ENCODE measurements around the gene STAB1. TPM values are rescaled to one million over a fixed set of nuclear protein-coding genes. Genes with fewer than 3 reads are reported as not detected.

STAB1 gene
- total and polyA plus RNA-seq, 2 experiments from 2014 or later, result 0.90 to 1.9 TPM

- H4K20me1 ChIP-seq (replicated peaks; ENCODE audit: insufficient read depth), result no peaks in the 10 kb centered on the region
- H3K27ac Mint-ChIP-seq, result no peak overlapping the region
- no peaks in the 10 kb centered on the region for H3F3A ChIP-seq (replicated peaks; ENCODE audit: low read depth)
- H3K36me3 Mint-ChIP-seq (ENCODE audit: low read depth), result peaks cover 24% of the 10 kb centered on the region
- no peaks in the 10 kb centered on the region for H3K79me2 ChIP-seq (replicated peaks; ENCODE audit: insufficient read depth)
- peaks cover 8% of the 10 kb centered on the region; the same call in 2 of the 3 replicates for H3K4me1 Mint-ChIP-seq
- no peak overlapping the region for H3K27ac ChIP-seq (ENCODE audit: low read depth)
- no peak overlapping the region for H3K4me3 Mint-ChIP-seq
- H2AFZ ChIP-seq, result no peak overlapping the region
- H3K36me3 ChIP-seq (ENCODE audit: insufficient read depth), result no peaks in the 10 kb centered on the region
- peak; percentile 48 for DNase-seq (ENCODE audit: low spot score)
- peak; percentile 42 for ATAC-seq
- H3K4me3 ChIP-seq, result no peak overlapping the region
- no peaks in the 10 kb centered on the region for H3K9me3 Mint-ChIP-seq
- no peak overlapping the region for H3K4me2 ChIP-seq
- H3K27me3 Mint-ChIP-seq (ENCODE audit: insufficient read depth, low read depth, poor library complexity), result peaks cover 12% of the 10 kb centered on the region
- no peaks in the 10 kb centered on the region for H3K4me1 ChIP-seq (ENCODE audit: insufficient read depth)
- no peaks in the 10 kb centered on the region for H3K27me3 ChIP-seq (ENCODE audit: insufficient read depth)
- TF ChIP-seq POLR2AphosphoS5 (IDR thresholded peaks at IDR 0.05; ENCODE audit: low read depth) (0 out of 2 replicates have a peak, but pooled peaks have one; percentile 20), CTCF (conservative IDR thresholded peaks at IDR 0.05; ENCODE audit: low read depth in 2 of 2) (peak; percentile 20 to 24; a peak in 2 of 4 replicates), STAT1 (IDR thresholded peaks at IDR 0.05; ENCODE audit: unreplicated experiment) (no peak), EZH2 (IDR thresholded peaks at IDR 0.05; ENCODE audit: low read depth, unreplicated experiment) (no peak)
- H3K9me2 ChIP-seq (ENCODE audit: insufficient read depth), result no peaks in the 10 kb centered on the region
These were observed 693 bp upstream of the STAB1 start for GRCh38 chr3:52494445-52494844.

- H3K27me3 ChIP-seq (ENCODE audit: insufficient read depth), result no peaks in the 10 kb centered on the region
- no peaks in the 10 kb centered on the region for H4K20me1 ChIP-seq (replicated peaks; ENCODE audit: insufficient read depth)
- no peaks in the 10 kb centered on the region for H3K36me3 ChIP-seq (ENCODE audit: insufficient read depth)
- no peaks in the 10 kb centered on the region for H3K4me1 ChIP-seq (ENCODE audit: insufficient read depth)
- H3K4me2 ChIP-seq, result no peak overlapping the region
- H3K27ac ChIP-seq (ENCODE audit: low read depth), result no peak overlapping the region
- H3K79me2 ChIP-seq (replicated peaks; ENCODE audit: insufficient read depth), result no peaks in the 10 kb centered on the region
- no peaks in the 10 kb centered on the region for H3F3A ChIP-seq (replicated peaks; ENCODE audit: low read depth)
- Mint-ChIP-seq H3K9me3 (no peaks in the 10 kb centered on the region), H3K4me1 (peaks cover 8% of the 10 kb centered on the region; the same call in 2 of the 3 replicates), H3K27me3 (ENCODE audit: insufficient read depth, low read depth, poor library complexity) (peaks cover 12% of the 10 kb centered on the region), H3K36me3 (ENCODE audit: low read depth) (peaks cover 13% of the 10 kb centered on the region), H3K27ac (no peak overlapping the region), H3K4me3 (no peak overlapping the region)
- H2AFZ ChIP-seq, result no peak overlapping the region; the same call in 1 of the 2 replicates
- H3K4me3 ChIP-seq, result no peak overlapping the region
- DNase-seq (ENCODE audit: low spot score), result no peak
- ATAC-seq, result no peak
- no peaks in the 10 kb centered on the region for H3K9me2 ChIP-seq (ENCODE audit: insufficient read depth)
- TF ChIP-seq REST (IDR thresholded peaks at IDR 0.05; ENCODE audit: unreplicated experiment), result no peak
- no peak for TF ChIP-seq NANOG (IDR thresholded peaks at IDR 0.05; ENCODE audit: borderline replicate concordance)
- no peak for TF ChIP-seq ETS1 (IDR thresholded peaks at IDR 0.05)
- no peak for TF ChIP-seq STAT1 (IDR thresholded peaks at IDR 0.05; ENCODE audit: unreplicated experiment)
- TF ChIP-seq CREB1 (CRISPR knock-in tag; IDR thresholded peaks at IDR 0.05; ENCODE audit: low read depth), result no peak
- TF ChIP-seq POLR2AphosphoS5 (IDR thresholded peaks at IDR 0.05; ENCODE audit: low read depth), result no peak
- TF ChIP-seq EZH2phosphoT487 (IDR thresholded peaks at IDR 0.05; ENCODE audit: unreplicated experiment), result no peak
- no peak for TF ChIP-seq JUNB (IDR thresholded peaks at IDR 0.05; ENCODE audit: unreplicated experiment)
- TF ChIP-seq EZH2 (IDR thresholded peaks at IDR 0.05; ENCODE audit: low read depth, unreplicated experiment), result no peak
These were observed 852 bp downstream of the STAB1 start for GRCh38 chr3:52495777-52496602.
